SK-N-SH treated with all-trans-retinoic acid at 6 μM for 48 hours (cell line): ENCODE measurements around the gene SPATS2L.

ENCODE experiments used
- ATAC-seq: fragments of 200-7000 bp; cut with Tn5 transposase; 3 replicates; pipeline ENCODE4 v1.9.1; 2020; ENCODE audit warnings: mild to moderate bottlenecking, moderate library complexity
- ARNTL ChIP-seq: fragments of 450-650 bp; formaldehyde crosslinking; IDR thresholded peaks from 2 replicates; pipeline ENCODE4 v1.5.0; 2020; ENCODE audit warnings: low read depth, mild to moderate bottlenecking, moderate library complexity, borderline replicate concordance
- BACH2 ChIP-seq: fragments of 250-450 bp; sonication (Bioruptor Pico); IDR thresholded peaks from 2 replicates; pipeline ENCODE4 v1.9.0; 2021; ENCODE audit warnings: mild to moderate bottlenecking, borderline replicate concordance
- CREB5 ChIP-seq: fragments of 250-450 bp; sonication (Bioruptor Pico); IDR thresholded peaks from 2 replicates; pipeline ENCODE4 v1.5.1; 2020; ENCODE audit warnings: low read depth, mild to moderate bottlenecking, moderate library complexity
- CSDC2 ChIP-seq: fragments of 250-450 bp; sonication (Bioruptor Pico); IDR thresholded peaks from 2 replicates; pipeline ENCODE4 v1.5.0; 2020; ENCODE audit warnings: mild to moderate bottlenecking, moderate library complexity
- CSRNP3 ChIP-seq: fragments of 250-450 bp; sonication (Bioruptor Pico); IDR thresholded peaks from 2 replicates; pipeline ENCODE4 v1.5.1; 2021; ENCODE audit warnings: mild to moderate bottlenecking, moderate library complexity
- ESRRG ChIP-seq: fragments of 250-450 bp; sonication (Bioruptor Pico); IDR thresholded peaks from 2 replicates; pipeline ENCODE4 v1.6.1; 2021; ENCODE audit warnings: mild to moderate bottlenecking
- GLIS3 ChIP-seq: fragments of 250-450 bp; sonication (Bioruptor Pico); IDR thresholded peaks from 2 replicates; pipeline ENCODE4 v1.5.0; 2020; ENCODE audit warnings: mild to moderate bottlenecking, moderate library complexity
- ISL1 ChIP-seq: fragments of 250-450 bp; sonication (Bioruptor Pico); IDR thresholded peaks from 2 replicates; pipeline ENCODE4 v2.1.2; 2022; ENCODE audit warnings: mild to moderate bottlenecking, moderate library complexity
- OSR1 ChIP-seq: fragments of 250-450 bp; sonication (Bioruptor Pico); IDR thresholded peaks from 2 replicates; pipeline ENCODE4 v1.8.0; 2022; ENCODE audit warnings: moderate library complexity, mild to moderate bottlenecking, inconsistent platforms
- PATZ1 ChIP-seq: fragments of 250-450 bp; sonication (Bioruptor Pico); IDR thresholded peaks from 2 replicates; pipeline ENCODE4 v1.8.0; 2020; ENCODE audit warnings: mild to moderate bottlenecking, moderate library complexity, borderline replicate concordance
- POU6F1 ChIP-seq: fragments of 250-450 bp; sonication (Bioruptor Pico); IDR thresholded peaks from 2 replicates; pipeline ENCODE4 v1.8.0; 2021; ENCODE audit warnings: low read depth, mild to moderate bottlenecking, moderate library complexity, borderline replicate concordance
- PPARA ChIP-seq: fragments of 250-450 bp; sonication (Bioruptor Pico); IDR thresholded peaks from 2 replicates; pipeline ENCODE4 v1.5.0; 2020; ENCODE audit warnings: mild to moderate bottlenecking, borderline replicate concordance
- RARB ChIP-seq: fragments of 250-450 bp; sonication (Bioruptor Pico); IDR thresholded peaks from 2 replicates; pipeline ENCODE4 v1.8.0; 2021; ENCODE audit warnings: mild to moderate bottlenecking, moderate library complexity
- SNAI2 ChIP-seq: fragments of 250-450 bp; sonication (Bioruptor Pico); IDR thresholded peaks from 2 replicates; pipeline ENCODE4 v1.5.0; 2020; ENCODE audit warnings: mild to moderate bottlenecking, moderate library complexity
- TCF4 ChIP-seq: fragments of 250-450 bp; sonication (Bioruptor Pico); IDR thresholded peaks from 2 replicates; pipeline ENCODE4 v1.8.0; 2021; ENCODE audit warnings: mild to moderate bottlenecking, moderate library complexity, borderline replicate concordance
- TOX ChIP-seq: fragments of 250-450 bp; sonication (Bioruptor Pico); IDR thresholded peaks from 2 replicates; pipeline ENCODE4 v1.8.0; 2021; ENCODE audit warnings: mild to moderate bottlenecking, moderate library complexity, borderline replicate concordance
- TSHZ2 ChIP-seq: fragments of 250-450 bp; sonication (Bioruptor Pico); IDR thresholded peaks from 2 replicates; pipeline ENCODE4 v1.5.0; 2020; ENCODE audit warnings: mild to moderate bottlenecking, moderate library complexity
- ZC3H10 ChIP-seq: fragments of 250-450 bp; sonication (Bioruptor Pico); IDR thresholded peaks from 2 replicates; pipeline ENCODE4 v1.5.1; 2021; ENCODE audit warnings: mild to moderate bottlenecking, moderate library complexity
- ZFP3 ChIP-seq: fragments of 250-450 bp; sonication (Bioruptor Pico); IDR thresholded peaks from 2 replicates; pipeline ENCODE4 v1.5.0; 2020; ENCODE audit warnings: mild to moderate bottlenecking, moderate library complexity
- ZFP30 ChIP-seq: fragments of 450-650 bp; formaldehyde crosslinking; IDR thresholded peaks from 2 replicates; pipeline ENCODE4 v1.5.0; 2022; ENCODE audit warnings: mild to moderate bottlenecking, moderate library complexity
- ZNF565 ChIP-seq: fragments of 450-650 bp; formaldehyde crosslinking; conservative IDR thresholded peaks from 2 replicates; pipeline ENCODE4 v1.5.0; 2020; ENCODE audit warnings: low read depth, mild to moderate bottlenecking, moderate library complexity
- ZNF70 ChIP-seq: fragments of 450-650 bp; formaldehyde crosslinking; IDR thresholded peaks from 2 replicates; pipeline ENCODE4 v1.5.0; 2020; ENCODE audit warnings: mild to moderate bottlenecking, moderate library complexity
- ZNF8 ChIP-seq: fragments of 450-650 bp; formaldehyde crosslinking; IDR thresholded peaks from 2 replicates; pipeline ENCODE4 v1.5.0; 2020; ENCODE audit warnings: mild to moderate bottlenecking, moderate library complexity

The SPATS2L gene

GRCh38 chr2:200515155-200515554 is 208.7 kb downstream of the SPATS2L start:
- no peak for ATAC-seq

GRCh38 chr2:200523158-200523557 is 216.7 kb downstream of the SPATS2L start:
- ATAC-seq = no peak
- TF ChIP-seq TOX (CRISPR knock-in tag) (no peak), PATZ1 (CRISPR knock-in tag) (no peak), RARB (CRISPR knock-in tag) (no peak), GLIS3 (CRISPR knock-in tag) (no peak), TSHZ2 (CRISPR knock-in tag) (no peak), ESRRG (no peak), ZFP3 (CRISPR knock-in tag) (no peak), ZNF70 (CRISPR knock-in tag) (no peak), CSDC2 (CRISPR knock-in tag) (no peak), ZC3H10 (CRISPR knock-in tag) (no peak), ZNF565 (CRISPR knock-in tag) (no peak), ZFP30 (CRISPR knock-in tag) (no peak), OSR1 (CRISPR knock-in tag) (no peak), ZNF8 (CRISPR knock-in tag) (no peak), SNAI2 (CRISPR knock-in tag) (no peak), CREB5 (CRISPR knock-in tag) (no peak), BACH2 (CRISPR knock-in tag) (no peak), PPARA (CRISPR knock-in tag) (no peak)

More at GRCh38 chr2:200515155-200515554, 208.7 kb downstream of the SPATS2L start:
- TF ChIP-seq PATZ1 (CRISPR knock-in tag) = no peak
- TF ChIP-seq ZNF70 (CRISPR knock-in tag) = no peak
- TF ChIP-seq RARB (CRISPR knock-in tag) = no peak
- no peak for TF ChIP-seq ZFP3 (CRISPR knock-in tag)
- no peak for TF ChIP-seq SNAI2 (CRISPR knock-in tag)
- TF ChIP-seq OSR1 (CRISPR knock-in tag) = no peak
- no peak for TF ChIP-seq POU6F1
- TF ChIP-seq ZNF565 (CRISPR knock-in tag) = no peak
- no peak for TF ChIP-seq TCF4 (CRISPR knock-in tag)
- TF ChIP-seq CSRNP3 = no peak
- TF ChIP-seq ISL1 (CRISPR knock-in tag) = no peak
- TF ChIP-seq BACH2 (CRISPR knock-in tag) = no peak
- TF ChIP-seq GLIS3 (CRISPR knock-in tag) = no peak
- TF ChIP-seq ARNTL (CRISPR knock-in tag) = no peak
- TF ChIP-seq ZNF8 (CRISPR knock-in tag) = no peak
- TF ChIP-seq TOX (CRISPR knock-in tag) = no peak
- no peak for TF ChIP-seq PPARA (CRISPR knock-in tag)
- no peak for TF ChIP-seq ESRRG
- no peak for TF ChIP-seq ZC3H10 (CRISPR knock-in tag)
- TF ChIP-seq, all 23 proteins: peak for 0
